ENCODE data around the gene MACF1. TPM values are rescaled to one million over a fixed set of nuclear protein-coding genes. Genes with fewer than 3 reads are reported as not detected.

MACF1 gene
- total RNA-seq, 1 experiment from 2014 or later = 51.9 TPM

GRCh38 chr1:39269791-39270342 lies 65.4 kb downstream of the MACF1 start:
- no peak for DNase-seq
- Histone ChIP-seq H3K9me3 (no peaks in the 10 kb centered on the region), H3K4me3 (no peak overlapping the region), H3K36me3 (no peaks in the 10 kb centered on the region; the same call in none of the 2 replicates), H3K27me3 (no peaks in the 10 kb centered on the region)

GRCh38 chr1:39270368-39270767 lies 65.9 kb downstream of the MACF1 start:
- Histone ChIP-seq H3K36me3 (no peaks in the 10 kb centered on the region; the same call in none of the 2 replicates), H3K4me3 (no peak overlapping the region), H3K27me3 (no peaks in the 10 kb centered on the region)

GRCh38 chr1:39272027-39272797 lies 67.7 kb downstream of the MACF1 start:
- Histone ChIP-seq H3K36me3 (no peaks in the 10 kb centered on the region; the same call in none of the 2 replicates), H3K27me3 (no peaks in the 10 kb centered on the region), H3K9me3 (no peaks in the 10 kb centered on the region), H3K4me3 (no peak overlapping the region)
- no peak for DNase-seq

More at GRCh38 chr1:39270368-39270767, 65.9 kb downstream of the MACF1 start:
- no peaks in the 10 kb centered on the region for H3K9me3 ChIP-seq
- DNase-seq = no peak

- no peak overlapping the region for H3K4me3 ChIP-seq
These were observed 68.4 kb downstream of the MACF1 start for GRCh38 chr1:39272798-39273469.

GRCh38 chr1:39275836-39276507 lies 71.5 kb downstream of the MACF1 start:
- Histone ChIP-seq H3K4me3 (no peak overlapping the region), H3K36me3 (no peaks in the 10 kb centered on the region; the same call in 1 of the 2 replicates), H3K27me3 (no peaks in the 10 kb centered on the region), H3K9me3 (no peaks in the 10 kb centered on the region)
- no peak for DNase-seq

More at GRCh38 chr1:39272798-39273469, 68.4 kb downstream of the MACF1 start:
- DNase-seq = no peak
- H3K36me3 ChIP-seq = no peaks in the 10 kb centered on the region; the same call in none of the 2 replicates
- H3K9me3 ChIP-seq = no peaks in the 10 kb centered on the region
- no peaks in the 10 kb centered on the region for H3K27me3 ChIP-seq

GRCh38 chr1:39277879-39278278 lies 73.4 kb downstream of the MACF1 start:
- no peaks in the 10 kb centered on the region; the same call in 1 of the 2 replicates for H3K36me3 ChIP-seq
- no peaks in the 10 kb centered on the region for H3K27me3 ChIP-seq
- DNase-seq = no peak

GRCh38 chr1:39282537-39283216 lies 78.2 kb downstream of the MACF1 start:
- no peak for DNase-seq
- Histone ChIP-seq H3K27me3 (no peaks in the 10 kb centered on the region), H3K36me3 (peaks cover 31% of the 10 kb centered on the region), H3K9me3 (no peaks in the 10 kb centered on the region), H3K4me3 (no peak overlapping the region)

More at GRCh38 chr1:39277879-39278278, 73.4 kb downstream of the MACF1 start:
- no peaks in the 10 kb centered on the region for H3K9me3 ChIP-seq
- H3K4me3 ChIP-seq = no peak overlapping the region

- no peak overlapping the region for H3K4me3 ChIP-seq
- H3K36me3 ChIP-seq = peaks cover 37% of the 10 kb centered on the region
- H3K27me3 ChIP-seq = no peaks in the 10 kb centered on the region
- no peaks in the 10 kb centered on the region for H3K9me3 ChIP-seq
- no peak for DNase-seq
These were observed 79.4 kb downstream of the MACF1 start for GRCh38 chr1:39283858-39284257.

- H3K27me3 ChIP-seq = no peaks in the 10 kb centered on the region
- no peaks in the 10 kb centered on the region for H3K9me3 ChIP-seq
- peaks cover 51% of the 10 kb centered on the region for H3K36me3 ChIP-seq
- DNase-seq = no peak
- no peak overlapping the region for H3K4me3 ChIP-seq
These were observed 83.0 kb downstream of the MACF1 start for GRCh38 chr1:39287541-39287940.

GRCh38 chr1:39288735-39289465 lies 84.4 kb downstream of the MACF1 start:
- Histone ChIP-seq H3K4me3 (no peak overlapping the region), H3K36me3 (peaks cover 53% of the 10 kb centered on the region), H3K27me3 (no peaks in the 10 kb centered on the region), H3K9me3 (no peaks in the 10 kb centered on the region)
- no peak for DNase-seq

- H3K4me3 ChIP-seq = no peak overlapping the region
- peaks cover 50% of the 10 kb centered on the region for H3K36me3 ChIP-seq
- no peaks in the 10 kb centered on the region for H3K9me3 ChIP-seq
- DNase-seq = no peak
- H3K27me3 ChIP-seq = no peaks in the 10 kb centered on the region
These were observed 87.9 kb downstream of the MACF1 start for GRCh38 chr1:39292401-39292800.

- DNase-seq = no peak
- peaks cover 46% of the 10 kb centered on the region for H3K36me3 ChIP-seq
- H3K4me3 ChIP-seq = no peak overlapping the region
- H3K9me3 ChIP-seq = no peaks in the 10 kb centered on the region
- no peaks in the 10 kb centered on the region for H3K27me3 ChIP-seq
These were observed 89.0 kb downstream of the MACF1 start for GRCh38 chr1:39293375-39294070.

GRCh38 chr1:39294531-39294930 lies 90.0 kb downstream of the MACF1 start:
- Histone ChIP-seq H3K9me3 (no peaks in the 10 kb centered on the region), H3K27me3 (no peaks in the 10 kb centered on the region), H3K4me3 (no peak overlapping the region), H3K36me3 (peaks cover 49% of the 10 kb centered on the region)
- DNase-seq = peak; percentile 42

- no peaks in the 10 kb centered on the region for H3K9me3 ChIP-seq
- no peak overlapping the region for H3K4me3 ChIP-seq
- DNase-seq = peak; percentile 12
- no peaks in the 10 kb centered on the region for H3K27me3 ChIP-seq
- H3K36me3 ChIP-seq = peaks cover 52% of the 10 kb centered on the region
These were observed 91.4 kb downstream of the MACF1 start for GRCh38 chr1:39295901-39296300.

- Histone ChIP-seq H3K9me3 (no peaks in the 10 kb centered on the region), H3K4me3 (no peak overlapping the region), H3K27me3 (no peaks in the 10 kb centered on the region), H3K36me3 (peaks cover 52% of the 10 kb centered on the region)
- no peak for DNase-seq
These were observed 93.1 kb downstream of the MACF1 start for GRCh38 chr1:39297551-39297950.

All from MG63 (cell line).